Fibroblast of pulmonary artery (primary cell): ENCODE measurements around the gene SLC38A10.

Experiments
- DNase-seq: peaks from one replicate; pipeline ENCODE4 v3.0.0-alpha.2; 2010; ENCODE audit warnings: low read depth
- H3K4me3 ChIP-seq: replicated peaks from 2 replicates; pipeline ENCODE4 v1.5.1; 2011; ENCODE audit warnings: low read depth, mild to moderate bottlenecking, control low read depth, low read length, moderate library complexity
- TF ChIP-seq, protein P1 (sequence below): IDR thresholded peaks from 2 replicates; pipeline ENCODE4 v1.5.1; 2011; ENCODE audit warnings: mild to moderate bottlenecking, control low read depth, low read length, inconsistent platforms; ENCODE audit errors: missing control alignments

Gene SLC38A10

DNA sequence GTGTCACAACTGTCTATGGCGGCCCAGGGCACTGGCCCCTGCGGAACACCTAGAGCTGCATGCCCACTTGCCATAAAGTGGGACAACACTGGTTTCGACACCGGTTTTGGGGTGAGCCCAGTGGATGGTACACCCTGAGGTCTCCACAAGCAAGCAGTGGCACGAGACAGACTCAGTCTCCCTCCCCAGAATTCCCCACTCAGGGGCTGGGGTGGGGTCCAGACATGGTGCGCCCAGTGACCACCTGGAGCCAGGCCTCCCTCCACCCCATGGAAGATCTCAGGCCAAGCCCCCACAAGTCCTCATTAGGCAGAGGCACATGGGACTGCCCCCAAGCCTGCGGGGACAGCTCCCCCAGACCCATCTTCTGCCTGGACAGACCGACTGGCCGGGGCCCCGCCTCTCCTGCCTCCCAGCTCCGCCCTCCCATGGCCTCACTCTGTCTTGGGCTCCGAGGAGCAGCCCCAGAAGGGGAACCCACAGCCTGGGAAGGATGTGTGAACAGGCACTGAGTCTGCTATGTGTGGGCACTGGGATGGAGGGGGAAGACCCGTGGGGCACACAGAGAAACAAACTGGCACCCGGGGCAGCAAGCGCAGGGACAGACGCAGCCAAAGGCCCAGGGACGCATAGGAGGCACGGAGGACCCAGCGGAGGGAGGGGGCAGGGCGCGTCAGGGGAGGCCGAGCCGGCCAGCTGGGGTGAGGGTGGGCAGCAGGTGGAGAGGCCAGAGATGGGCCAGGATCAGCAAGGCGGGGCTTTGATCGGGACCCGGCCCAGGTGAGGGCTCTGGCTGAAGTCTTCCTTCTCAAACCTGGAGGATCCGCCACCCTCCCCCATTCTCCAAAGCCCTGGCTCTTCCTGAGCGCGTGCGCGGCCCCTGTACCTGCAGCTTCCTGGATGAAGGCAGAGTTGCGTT is 59.0 kb downstream of the SLC38A10 start:
- no peak for DNase-seq
- TF ChIP-seq, protein P1, sequence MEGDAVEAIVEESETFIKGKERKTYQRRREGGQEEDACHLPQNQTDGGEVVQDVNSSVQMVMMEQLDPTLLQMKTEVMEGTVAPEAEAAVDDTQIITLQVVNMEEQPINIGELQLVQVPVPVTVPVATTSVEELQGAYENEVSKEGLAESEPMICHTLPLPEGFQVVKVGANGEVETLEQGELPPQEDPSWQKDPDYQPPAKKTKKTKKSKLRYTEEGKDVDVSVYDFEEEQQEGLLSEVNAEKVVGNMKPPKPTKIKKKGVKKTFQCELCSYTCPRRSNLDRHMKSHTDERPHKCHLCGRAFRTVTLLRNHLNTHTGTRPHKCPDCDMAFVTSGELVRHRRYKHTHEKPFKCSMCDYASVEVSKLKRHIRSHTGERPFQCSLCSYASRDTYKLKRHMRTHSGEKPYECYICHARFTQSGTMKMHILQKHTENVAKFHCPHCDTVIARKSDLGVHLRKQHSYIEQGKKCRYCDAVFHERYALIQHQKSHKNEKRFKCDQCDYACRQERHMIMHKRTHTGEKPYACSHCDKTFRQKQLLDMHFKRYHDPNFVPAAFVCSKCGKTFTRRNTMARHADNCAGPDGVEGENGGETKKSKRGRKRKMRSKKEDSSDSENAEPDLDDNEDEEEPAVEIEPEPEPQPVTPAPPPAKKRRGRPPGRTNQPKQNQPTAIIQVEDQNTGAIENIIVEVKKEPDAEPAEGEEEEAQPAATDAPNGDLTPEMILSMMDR: no peak
- no peak overlapping the region for H3K4me3 ChIP-seq

DNA sequence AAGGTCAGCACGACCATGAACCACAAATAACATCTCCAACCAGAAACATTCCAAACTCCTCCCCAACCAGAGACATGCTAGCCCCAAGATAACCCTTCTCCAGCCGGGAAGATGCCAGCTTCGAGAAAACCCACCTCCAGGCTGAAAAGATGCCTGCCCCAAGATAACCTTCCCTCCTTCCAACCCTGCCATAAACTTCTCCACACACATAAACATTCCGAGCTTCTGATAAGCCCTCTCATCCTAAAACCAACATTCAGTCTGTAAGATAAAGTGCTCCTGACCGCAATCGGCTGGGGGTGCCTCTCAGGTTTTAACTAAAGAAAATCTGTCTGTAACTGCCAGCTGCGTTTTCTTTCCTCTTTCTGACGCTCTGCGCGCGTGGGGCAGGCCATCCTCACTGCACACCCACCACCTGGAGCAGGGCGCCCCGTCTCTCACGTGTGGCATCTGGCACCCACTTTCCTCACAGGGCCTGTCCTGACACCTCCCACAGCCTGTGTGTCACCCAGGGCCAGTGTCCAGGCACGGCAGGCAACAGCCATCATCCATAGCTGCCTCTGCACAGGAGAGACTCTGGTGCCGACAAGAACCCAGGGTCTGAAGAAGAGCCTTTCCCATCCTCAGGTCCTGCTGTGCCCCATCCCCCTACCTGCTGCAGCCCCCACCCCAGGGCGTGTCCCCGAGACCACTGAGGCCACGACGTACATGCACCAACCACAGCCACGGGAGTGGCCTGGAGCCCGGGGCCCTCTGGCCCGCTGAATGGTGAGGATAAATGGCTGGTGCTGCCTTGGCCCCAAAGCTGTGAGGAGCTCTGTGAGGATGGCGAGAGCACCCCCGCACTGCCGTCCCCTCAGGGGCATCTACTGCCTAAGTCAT is 59.9 kb downstream of the SLC38A10 start:
- DNase-seq: no peak
- TF ChIP-seq, protein P1: no peak
- H3K4me3 ChIP-seq: no peak overlapping the region

DNA sequence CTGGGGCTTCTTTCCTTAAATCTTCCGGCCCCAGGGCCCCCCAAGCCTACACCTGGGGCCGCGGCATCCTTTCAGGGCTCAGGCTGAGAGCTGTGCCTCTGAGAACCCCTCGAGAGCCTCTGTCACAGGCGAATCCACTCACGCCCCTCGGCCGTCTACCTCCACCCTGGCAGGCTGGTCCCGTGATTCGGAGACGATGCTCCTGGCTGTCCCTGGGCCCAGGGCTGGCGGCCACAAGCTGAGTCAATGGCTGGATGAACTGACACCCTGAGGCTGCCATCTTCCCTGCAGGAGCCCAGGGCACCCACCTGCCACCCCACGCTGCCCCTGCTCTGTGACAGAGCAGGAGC is 60.6 kb downstream of the SLC38A10 start:
- no peak overlapping the region for H3K4me3 ChIP-seq
- TF ChIP-seq, protein P1: no peak
- DNase-seq: no peak

DNA sequence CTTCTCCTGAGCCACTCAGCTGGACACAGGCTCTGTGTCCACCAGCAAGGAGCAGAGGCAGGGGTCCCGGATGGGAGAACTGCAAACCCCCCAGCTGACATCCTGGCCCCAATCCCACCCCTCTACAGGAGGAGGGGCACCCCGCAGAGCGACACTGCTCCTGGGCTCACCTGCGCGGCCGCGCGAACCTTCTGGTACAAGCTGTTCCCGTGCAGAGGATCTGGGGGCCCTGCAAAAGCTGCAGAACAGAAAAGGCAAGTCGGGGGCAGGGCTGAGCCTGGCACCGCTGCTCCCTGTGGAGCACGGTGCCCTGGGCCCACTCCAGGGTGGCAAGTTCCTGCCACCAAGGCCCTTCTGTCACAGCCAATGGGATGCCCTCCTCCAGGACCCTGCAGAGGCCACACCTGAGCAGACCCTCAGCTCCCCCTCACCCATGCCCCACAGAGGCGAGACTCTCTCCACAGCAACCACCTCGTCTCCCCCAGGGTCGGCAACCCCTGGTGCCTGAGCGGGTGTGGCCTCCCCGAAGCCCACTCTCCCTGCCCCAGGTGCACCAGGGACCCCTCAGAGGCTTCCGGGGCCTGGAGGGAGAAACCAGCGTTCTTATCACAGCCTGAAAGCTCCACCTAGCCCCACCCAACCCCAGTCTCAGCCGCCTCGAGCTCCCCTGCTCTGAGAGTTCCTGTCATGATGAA is 61.1 kb downstream of the SLC38A10 start:
- H3K4me3 ChIP-seq: no peak overlapping the region
- TF ChIP-seq, protein P1: no peak
- DNase-seq: no peak

DNA sequence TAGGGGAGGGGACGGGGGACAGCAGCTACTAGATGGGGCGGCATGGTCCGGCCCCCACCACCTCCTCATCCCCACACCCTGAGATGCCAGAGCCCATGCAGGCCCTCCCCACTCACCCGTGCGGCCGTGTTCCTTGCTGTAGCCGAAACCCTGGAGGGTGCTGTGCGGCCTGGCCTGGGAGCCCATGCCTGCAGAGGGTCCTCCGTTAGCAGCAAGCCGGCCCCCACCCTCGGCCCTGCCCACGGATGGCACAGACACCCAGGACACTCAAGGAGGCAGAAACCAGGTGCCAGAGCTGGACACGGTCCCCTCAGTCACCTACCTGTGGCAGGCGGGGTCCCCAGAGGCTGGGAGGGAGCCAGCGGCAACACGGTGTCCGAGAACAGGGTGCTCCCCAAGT is 61.8 kb downstream of the SLC38A10 start:
- no peak for DNase-seq
- H3K4me3 ChIP-seq: no peak overlapping the region
- TF ChIP-seq, protein P1: no peak

DNA sequence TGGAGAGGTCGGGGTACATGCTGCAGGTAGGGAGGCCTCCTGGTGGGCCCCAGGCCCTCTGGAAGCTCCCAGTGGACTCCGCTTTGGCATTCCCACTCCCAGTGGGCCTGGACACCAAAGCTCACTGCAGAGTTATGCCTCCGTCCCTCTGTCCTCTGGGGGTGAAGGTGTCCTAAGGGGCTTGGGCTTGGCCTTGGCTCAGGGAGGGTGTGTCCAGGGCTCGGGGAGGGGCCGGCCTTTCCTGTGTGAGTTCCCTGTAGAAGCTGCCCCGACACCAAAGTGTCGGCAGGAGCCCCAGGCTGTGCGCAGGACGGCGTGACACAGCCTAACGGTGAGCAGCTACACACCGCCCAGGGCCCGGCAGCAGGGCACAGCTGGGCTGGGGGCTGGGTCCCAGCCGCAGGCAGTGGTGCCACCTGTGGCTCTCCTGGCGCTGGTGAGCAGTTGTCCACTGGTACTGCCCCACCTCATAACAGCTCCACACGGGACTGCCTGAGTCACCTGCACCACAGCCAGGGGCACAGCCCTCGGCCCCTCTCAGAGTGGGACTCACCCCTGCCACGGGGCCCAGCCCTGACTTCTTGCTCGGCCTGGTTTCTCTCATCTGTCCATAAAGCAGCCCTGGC is 62.4 kb downstream of the SLC38A10 start:
- DNase-seq: no peak

More for the DNA sequence above, 62.4 kb downstream of the SLC38A10 start:
- TF ChIP-seq, protein P1: no peak
- H3K4me3 ChIP-seq: no peak overlapping the region
